GM18867 (cell line): ENCODE measurements around the gene MPPED1.

Source experiments
- ATAC-seq: cut with Tn5 transposase; IDR thresholded peaks from one replicate; pipeline ENCODE4 v1.9.1; 2021; ENCODE audit warnings: mild to moderate bottlenecking, moderate library complexity; ENCODE audit not compliant: unreplicated experiment

MPPED1 gene

GRCh38 chr22:43474161-43475101 is 62.6 kb downstream of the MPPED1 start:
- ATAC-seq: no peak

- ATAC-seq: no peak
Observed at GRCh38 chr22:43475549-43476076, 63.8 kb downstream of the MPPED1 start.

- ATAC-seq: no peak
Observed at GRCh38 chr22:43476341-43476740, 64.5 kb downstream of the MPPED1 start.

- no peak for ATAC-seq
Observed at GRCh38 chr22:43476751-43477725, 65.2 kb downstream of the MPPED1 start.

- ATAC-seq: no peak
Observed at GRCh38 chr22:43477966-43478365, 66.2 kb downstream of the MPPED1 start.

GRCh38 chr22:43478621-43479300 is 66.9 kb downstream of the MPPED1 start:
- no peak for ATAC-seq

- no peak for ATAC-seq
Observed at GRCh38 chr22:43479301-43479950, 67.6 kb downstream of the MPPED1 start.

GRCh38 chr22:43479962-43480361 is 68.1 kb downstream of the MPPED1 start:
- no peak for ATAC-seq

- no peak for ATAC-seq
Observed at GRCh38 chr22:43481568-43482317, 69.9 kb downstream of the MPPED1 start.

GRCh38 chr22:43482318-43482625 is 70.5 kb downstream of the MPPED1 start:
- no peak for ATAC-seq

GRCh38 chr22:43483266-43483665 is 71.5 kb downstream of the MPPED1 start:
- no peak for ATAC-seq

GRCh38 chr22:43483669-43484068 is 71.9 kb downstream of the MPPED1 start:
- ATAC-seq: no peak

- ATAC-seq: no peak
Observed at GRCh38 chr22:43484227-43484626, 72.4 kb downstream of the MPPED1 start.

GRCh38 chr22:43485502-43486089 is 73.8 kb downstream of the MPPED1 start:
- ATAC-seq: no peak

GRCh38 chr22:43487311-43488030 is 75.7 kb downstream of the MPPED1 start:
- ATAC-seq: no peak

- no peak for ATAC-seq
Observed at GRCh38 chr22:43488031-43488866, 76.4 kb downstream of the MPPED1 start.

GRCh38 chr22:43488937-43489336 is 77.1 kb downstream of the MPPED1 start:
- ATAC-seq: no peak

- no peak for ATAC-seq
Observed at GRCh38 chr22:43490311-43490710, 78.5 kb downstream of the MPPED1 start.
